Heart right ventricle (tissue), 16 donors: ENCODE measurements around the gene TMEM132D. TPM values are rescaled to one million over a fixed set of nuclear protein-coding genes. Genes with fewer than 3 reads are reported as not detected.

Experiments used
- ATAC-seq, 8 donors: fragments of 200-7000 bp; cut with Tn5 transposase; one replicate each; pipeline ENCODE4 v1.9.1; 2020; ENCODE audit warnings: mild to moderate bottlenecking in 8 of 8, moderate library complexity in 8 of 8, moderate number of reproducible peaks in 1 of 8
- DNase-seq, 2 donors: peaks; one replicate each; pipeline ENCODE4 v3.0.0-alpha.2; 2020
- H3K27ac ChIP-seq, 10 donors: fragments of 200-600 bp; sonication (generic) in 2 of 10; one replicate each; pipeline versions ENCODE4 v1.5.0 to v1.8.0; 2020 to 2022; ENCODE audit warnings: mild to moderate bottlenecking in 3 of 10
- H3K27me3 ChIP-seq, 7 donors: fragments of 200-600 bp; one replicate each; pipeline ENCODE4 v1.8.0; 2021 to 2022; ENCODE audit warnings: mild to moderate bottlenecking in 2 of 7
- H3K36me3 ChIP-seq, 9 donors: fragments of 200-600 bp; sonication (generic) in 1 of 9; one replicate each; pipeline versions ENCODE4 v1.5.0 to v1.8.0; 2020 to 2022; ENCODE audit warnings: mild to moderate bottlenecking in 2 of 9
- H3K4me1 ChIP-seq, 9 donors: fragments of 200-600 bp; sonication (generic) in 1 of 9; one replicate each; pipeline versions ENCODE4 v1.5.0 to v1.8.0; 2020 to 2022; ENCODE audit warnings: mild to moderate bottlenecking in 4 of 9
- H3K4me3 ChIP-seq, 10 donors: fragments of 200-600 bp; sonication (generic) in 2 of 10; one replicate each; pipeline versions ENCODE4 v1.5.0 to v1.8.0; 2020 to 2022; ENCODE audit warnings: mild to moderate bottlenecking in 7 of 10, moderate library complexity in 2 of 10
- H3K9me3 ChIP-seq, 11 donors: fragments of 200-600 bp in 10 of 11; sonication (generic) in 2 of 11; one replicate each; pipeline versions ENCODE4 v1.5.0 to v1.8.0; 2013 to 2022; ENCODE audit warnings: mild to moderate bottlenecking in 2 of 11, control low read depth in 1 of 11, moderate library complexity in 1 of 11
- CTCF ChIP-seq, 9 donors: fragments of 200-600 bp; sonication (generic) in 2 of 9; IDR thresholded peaks; one replicate each; pipeline versions ENCODE4 v1.5.0 to v1.8.0; 2021 to 2022; ENCODE audit warnings: antibody characterized with exemption in 9 of 9, mild to moderate bottlenecking in 5 of 9, moderate library complexity in 1 of 9
- WGBS, 2 donors: extraction: QIAGEN DNeasy Blood & Tissue Kit; methylation state at CpG; one replicate each; pipeline ENCODE4 v1.1.7; 2013; ENCODE audit warnings: inconsistent platforms in 1 of 2; 5-methylcytosine and 5-hydroxymethylcytosine counted together
- intact Hi-C, 10 donors: fragments of 100-400 bp; cut with DNase I; formaldehyde crosslinking; loops; one replicate each; pipeline versions ENCODE4 v1.11.1 to v1.14.2; 2022
- polyA plus RNA-seq, 2 donors: library from polyadenylated mRNA; stranded (reverse); fragments of 200-250 nt; gene quantifications; one replicate each; pipeline ENCODE4 v1.2.3, GENCODE V29; 2013
- total RNA-seq, 10 donors: library from RNA; stranded (reverse); fragmentation: NEBNext Ultra II Directional in 3 of 10; extraction: Animal tissue kit (Norgen Biotek cat#: 25700) in 3 of 10; gene quantifications; one replicate each; pipeline versions ENCODE4 v1.2.1 to v1.2.4, GENCODE V29; 2021 to 2023
- donor health status: Arrhythmogenic right ventricular cardiomyopathy.
- donor health status: ischemic (EF 13 %, LVEDD 7.1; RV severe dilation, severe dysfunction).
- donor health status: healthy with polysubstance abuse.
- donor health status: DM: no; HTN: yes; CAD: no.
- donor health status: DM: no; HTN: no; CAD: no.
- donor health status: ischemic (EF 25% LVEDD 6.9; RV normal size, moderate dysfunction).
- donor health status: ischemic (EF 25% LVEDD 5.7; RV mildly dilated, moderate dysfunction).
- donor health status: healthy.
- donor health status: DM: yes; HTN: yes; CAD: no.
- donor health status: Ischemic cardiomyopathy.
- donor health status: ischemic (EF 35%, LVEDD 5.7; RV mildly dilated, moderate dysfunction).
- donor health status: nonischemic (EF 11% LVEDD 7.7; RV severe dilation, severe dysfunction).
- donor health status: DM: yes; HTN: yes; CAD: no.
- donor health status: PGD.
- donor health status: ischemic (EF 29% LVEDD 5.4; RV normal size, mild dysfunction).
- donor health status: nonischemic (EF 23%, LVEDD 6.1; RV moderate dilation, normal function).

TMEM132D gene
- total and polyA plus RNA-seq, 12 donors, result not detected

GRCh38 chr12:129635021-129635685, 268.7 kb downstream of the TMEM132D start:
- H3K4me1 ChIP-seq, result no peaks in the 10 kb centered on the region
- TF ChIP-seq CTCF (IDR thresholded peaks at IDR 0.05), result no peak
- H3K9me3 ChIP-seq, result no peaks in the 10 kb centered on the region
- no peak for ATAC-seq
- H3K27me3 ChIP-seq, result no peaks in the 10 kb centered on the region
- WGBS, 2 donors, result 26 to 31% methylated on average over 6 of the region's 6 CpGs
- H3K4me3 ChIP-seq, result no peak overlapping the region
- H3K36me3 ChIP-seq, result no peaks in the 10 kb centered on the region
- H3K27ac ChIP-seq, result no peak overlapping the region
- intact Hi-C loops, result no loop called here
- DNase-seq, result no peak

GRCh38 chr12:129631316-129631715, 272.5 kb downstream of the TMEM132D start:
- ATAC-seq (no peak), DNase-seq (no peak)
- no peaks in the 10 kb centered on the region for H3K9me3 ChIP-seq
- H3K36me3 ChIP-seq, result no peaks in the 10 kb centered on the region
- TF ChIP-seq CTCF (IDR thresholded peaks at IDR 0.05), result no peak
- intact Hi-C loops, result no loop called here
- WGBS, 2 donors, result 54 to 56% methylated on average over 6 of the region's 6 CpGs
- H3K4me3 ChIP-seq, result no peak overlapping the region
- no peaks in the 10 kb centered on the region for H3K27me3 ChIP-seq
- H3K27ac ChIP-seq, result no peak overlapping the region
- no peaks in the 10 kb centered on the region for H3K4me1 ChIP-seq

- 67 to 82% methylated on average over 1 of the region's 1 CpG for WGBS, 2 donors
- H3K27me3 ChIP-seq, result no peaks in the 10 kb centered on the region
- H3K36me3 ChIP-seq, result no peaks in the 10 kb centered on the region
- no peaks in the 10 kb centered on the region for H3K9me3 ChIP-seq
- intact Hi-C loops, result no loop called here
- H3K4me1 ChIP-seq, result no peaks in the 10 kb centered on the region
- H3K27ac ChIP-seq, result no peak overlapping the region
- DNase-seq (no peak), ATAC-seq (no peak)
- no peak overlapping the region for H3K4me3 ChIP-seq
- no peak for TF ChIP-seq CTCF (IDR thresholded peaks at IDR 0.05)
Observed at GRCh38 chr12:129629901-129630300, 273.9 kb downstream of the TMEM132D start.

GRCh38 chr12:129622566-129622965, 281.3 kb downstream of the TMEM132D start:
- H3K36me3 ChIP-seq, result no peaks in the 10 kb centered on the region
- H3K27me3 ChIP-seq, result no peaks in the 10 kb centered on the region
- peaks cover 0 to 28% (median 0%) of the 10 kb centered on the region in 11 donors for H3K9me3 ChIP-seq
- no peak for DNase-seq
- no peak for TF ChIP-seq CTCF (IDR thresholded peaks at IDR 0.05)
- no peaks in the 10 kb centered on the region for H3K4me1 ChIP-seq
- no peak for ATAC-seq
- intact Hi-C loops, result no loop called here
- 84 to 94% methylated on average over 4 of the region's 4 CpGs for WGBS, 2 donors
- no peak overlapping the region for H3K4me3 ChIP-seq
- H3K27ac ChIP-seq, result no peak overlapping the region
